PC-9 (cell line): ENCODE results near the gene DLGAP1. TPM values are rescaled to one million over a fixed set of nuclear protein-coding genes. Genes with fewer than 3 reads are reported as not detected.

Source experiments
- BruUV-seq: library from RNA; stranded (reverse); fragments of 400-500 nt; replicated peaks from 2 replicates; lab custom pipeline; 2021; lab: Mats Ljungman, UMichigan
- CTCF ChIA-PET: fragments of 300-600 bp; sonication (Branson Sonifier 250); formaldehyde crosslinking; loops from one replicate; lab custom pipeline; 2022; ENCODE audit warnings: antibody characterized with exemption; lab: Charles Lee
- POLR2A ChIA-PET: fragments of 300-600 bp; sonication (Branson Sonifier 250); formaldehyde crosslinking; loops from one replicate; lab custom pipeline; 2022; ENCODE audit warnings: antibody characterized with exemption; ENCODE audit not compliant: unreplicated experiment; lab: Charles Lee
- DNase-seq, 2 experiments: peaks; one replicate each; pipeline versions ENCODE4 v3.0.0 to v3.0.0-alpha.2; 2015 to 2022; ENCODE audit warnings: mixed read lengths in 1 of 2
- H2AFZ ChIP-seq: fragments of 200-600 bp; sonication (generic); 2 replicates; pipeline ENCODE4 v1.8.1; 2017; ENCODE audit warnings: antibody characterized with exemption
- H3F3A ChIP-seq: fragments of 200-600 bp; sonication (generic); 2 replicates; pipeline ENCODE4 v1.8.1; 2017; ENCODE audit warnings: antibody characterized with exemption, mild to moderate bottlenecking, low read depth; ENCODE audit not compliant: insufficient read depth
- H3K27ac ChIP-seq: fragments of 200-600 bp; sonication (generic); 2 replicates; pipeline ENCODE4 v1.6.1; 2016; ENCODE audit warnings: mixed run types
- H3K27me3 ChIP-seq: fragments of 200-600 bp; sonication (generic); 2 replicates; pipeline ENCODE4 v1.6.1; 2016; ENCODE audit warnings: low read depth, mixed run types; ENCODE audit not compliant: insufficient read depth
- H3K36me3 ChIP-seq: fragments of 200-600 bp; sonication (generic); 2 replicates; pipeline ENCODE4 v1.6.1; 2016; ENCODE audit warnings: low read depth, mixed run types
- H3K4me1 ChIP-seq: fragments of 200-600 bp; sonication (generic); replicated peaks from 2 replicates; pipeline ENCODE4 v1.6.1; 2016; ENCODE audit warnings: mixed run types; ENCODE audit not compliant: insufficient read depth
- H3K4me2 ChIP-seq: fragments of 200-600 bp; sonication (generic); 2 replicates; pipeline ENCODE4 v1.6.1; 2017; ENCODE audit warnings: mixed run types
- H3K4me3 ChIP-seq: fragments of 200-600 bp; sonication (generic); 2 replicates; pipeline ENCODE4 v1.6.1; 2016; ENCODE audit warnings: mixed run types
- H3K79me2 ChIP-seq: fragments of 200-600 bp; sonication (generic); 2 replicates; pipeline ENCODE4 v1.6.1; 2017; ENCODE audit warnings: low read depth, mixed run types
- H3K9me2 ChIP-seq: fragments of 200-600 bp; sonication (generic); 2 replicates; pipeline ENCODE4 v1.8.1; 2017; ENCODE audit warnings: mild to moderate bottlenecking; ENCODE audit not compliant: insufficient read depth
- H3K9me3 ChIP-seq: fragments of 200-600 bp; sonication (generic); 2 replicates; pipeline ENCODE4 v1.8.1; 2016; ENCODE audit warnings: low read depth; ENCODE audit not compliant: insufficient read depth
- H4K20me1 ChIP-seq: fragments of 200-600 bp; sonication (generic); 2 replicates; pipeline ENCODE4 v1.8.1; 2017; ENCODE audit not compliant: insufficient read depth
- CTCF ChIP-seq: fragments of 200-600 bp; sonication (generic); conservative IDR thresholded peaks from 2 replicates; pipeline ENCODE4 v1.6.1; 2017; ENCODE audit warnings: mixed run types, antibody characterized with exemption, mild to moderate bottlenecking, moderate library complexity
- EZH2 ChIP-seq: fragments of 200-600 bp; sonication (generic); IDR thresholded peaks from 2 replicates; pipeline ENCODE4 v1.8.0; 2017; ENCODE audit warnings: antibody characterized with exemption, low read depth
- intact Hi-C: fragments of 100-400 bp; cut with micrococcal nuclease; formaldehyde crosslinking; loops from one replicate; pipeline ENCODE4 v1.10.0; 2022; ENCODE audit not compliant: unreplicated experiment
- total RNA-seq: library from RNA; stranded (reverse); gene quantifications from 2 replicates; pipeline ENCODE4 v1.2.3, GENCODE V29; 2021

DLGAP1 gene
- total RNA-seq, 1 experiment from 2014 or later = not detected

DNA sequence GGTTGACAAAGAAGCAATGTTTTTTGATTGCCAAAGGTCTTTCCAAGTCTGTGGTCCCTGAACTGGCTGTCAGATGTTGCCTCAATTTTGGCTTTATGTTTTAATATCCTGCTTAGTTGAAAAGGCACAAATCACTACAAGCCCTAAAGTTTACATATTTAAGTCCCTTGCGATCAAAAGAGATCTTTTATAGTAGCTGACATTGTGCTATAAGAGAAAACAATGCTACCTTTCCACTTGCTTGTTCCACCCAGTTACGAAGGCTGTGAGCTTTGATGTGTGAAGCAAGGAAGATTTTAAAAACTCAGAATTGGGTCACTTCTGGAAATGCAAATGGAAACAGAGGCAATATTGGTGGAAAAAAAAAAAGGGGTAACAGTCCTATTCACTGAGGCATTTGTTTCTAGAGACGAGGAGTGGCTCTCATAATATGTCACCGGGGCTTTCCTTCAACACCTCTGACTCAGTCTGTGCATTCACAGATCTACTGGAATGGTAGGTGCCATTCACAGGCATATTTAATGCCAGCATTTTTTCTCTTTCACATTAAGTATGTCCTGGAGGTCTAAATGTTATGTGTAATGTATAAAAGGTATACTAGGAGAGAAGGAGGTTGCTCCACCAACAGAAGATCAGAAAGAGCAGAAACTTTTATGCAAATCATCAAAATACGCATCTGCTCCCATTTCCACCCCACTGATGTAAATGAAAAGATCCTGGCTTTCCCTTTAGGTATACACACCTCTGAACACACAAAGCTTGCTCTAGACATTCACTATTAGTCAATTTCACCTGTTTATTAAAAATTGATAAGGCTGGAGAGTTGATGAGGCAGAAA lies 913.3 kb downstream of the DLGAP1 start:
- no peaks in the 10 kb centered on the region for H3K9me3 ChIP-seq
- H3F3A ChIP-seq = peaks cover 11% of the 10 kb centered on the region; the same call in 1 of the 2 replicates
- TSS peak; percentile 57 for BruUV-seq
- no peaks in the 10 kb centered on the region for H3K36me3 ChIP-seq
- no peak overlapping the region for H3K4me3 ChIP-seq
- peak; percentile 14 to 43 for DNase-seq
- H3K9me2 ChIP-seq = peaks cover 5% of the 10 kb centered on the region
- H3K27ac ChIP-seq = peak overlapping the region; percentile 65; the same call in 1 of the 2 replicates
- TF ChIP-seq CTCF = no peak
- no peak for TF ChIP-seq EZH2
- H3K4me2 ChIP-seq = peak overlapping the region; percentile 75
- H3K27me3 ChIP-seq = no peaks in the 10 kb centered on the region
- H3K4me1 ChIP-seq = peaks cover 30% of the 10 kb centered on the region
- ChIA-PET POLR2A (interaction anchor here (0.5 to 0.7 kb wide), 4 partner anchors 74 to 125 kb away, joined by 3 to 8 read pairs (median 5); no protein-coding TSS in a partner anchor), CTCF (interaction anchor here (0.7 to 0.9 kb wide), 3 partner anchors 159 to 298 kb away, joined by 3 to 7 read pairs (median 3); no protein-coding TSS in a partner anchor)
- H2AFZ ChIP-seq = no peak overlapping the region; the same call in 1 of the 2 replicates
- intact Hi-C loops = loop anchor here (5.0 kb wide), 1 partner anchor 51 kb away; no protein-coding TSS in a partner anchor
- H4K20me1 ChIP-seq = no peaks in the 10 kb centered on the region
- H3K79me2 ChIP-seq = no peaks in the 10 kb centered on the region

GRCh38 chr18:3540805-3541548 lies 914.1 kb downstream of the DLGAP1 start:
- POLR2A ChIA-PET = interaction anchor here (0.5 to 0.7 kb wide), 3 partner anchors 74 to 93 kb away, joined by 3 to 6 read pairs (median 4); no protein-coding TSS in a partner anchor
- Histone ChIP-seq H3K9me3 (no peaks in the 10 kb centered on the region), H4K20me1 (no peaks in the 10 kb centered on the region), H3K36me3 (no peaks in the 10 kb centered on the region), H3K27ac (peak overlapping the region; percentile 65), H3K9me2 (peaks cover 5% of the 10 kb centered on the region), H3K4me3 (peak overlapping the region; percentile 38; the same call in 1 of the 2 replicates), H3K27me3 (no peaks in the 10 kb centered on the region), H3K4me1 (peaks cover 30% of the 10 kb centered on the region), H3F3A (peaks cover 11% of the 10 kb centered on the region; the same call in 1 of the 2 replicates), H3K4me2 (peak overlapping the region; percentile 75), H2AFZ (peak overlapping the region; percentile 68), H3K79me2 (no peaks in the 10 kb centered on the region)
- BruUV-seq = no TSS peak
- TF ChIP-seq CTCF = no peak
- TF ChIP-seq EZH2 = no peak
- intact Hi-C loops = loop anchor here (5.0 kb wide), 1 partner anchor 51 kb away; no protein-coding TSS in a partner anchor
- CTCF ChIA-PET = interaction anchor here (0.7 to 0.9 kb wide), 3 partner anchors 158 to 297 kb away, joined by 3 to 7 read pairs (median 3); no protein-coding TSS in a partner anchor
- peak; percentile 60 to 81 for DNase-seq
